HG02798 (cell line): ENCODE results near the gene FOXK2.
A peak's percentile ranks its signal among the peaks of the same experiment; 100 is the strongest.
"Not testable (repeated sequence)": the region's sequence is repeated elsewhere in the genome, so short reads cannot be mapped to it uniquely, and the experiment has no call there.

ENCODE experiments used
- ATAC-seq: cut with Tn5 transposase; IDR thresholded peaks from one replicate; pipeline ENCODE4 v1.9.1; 2021; ENCODE audit warnings: mild to moderate bottlenecking; ENCODE audit not compliant: unreplicated experiment, poor library complexity

FOXK2 gene

DNA sequence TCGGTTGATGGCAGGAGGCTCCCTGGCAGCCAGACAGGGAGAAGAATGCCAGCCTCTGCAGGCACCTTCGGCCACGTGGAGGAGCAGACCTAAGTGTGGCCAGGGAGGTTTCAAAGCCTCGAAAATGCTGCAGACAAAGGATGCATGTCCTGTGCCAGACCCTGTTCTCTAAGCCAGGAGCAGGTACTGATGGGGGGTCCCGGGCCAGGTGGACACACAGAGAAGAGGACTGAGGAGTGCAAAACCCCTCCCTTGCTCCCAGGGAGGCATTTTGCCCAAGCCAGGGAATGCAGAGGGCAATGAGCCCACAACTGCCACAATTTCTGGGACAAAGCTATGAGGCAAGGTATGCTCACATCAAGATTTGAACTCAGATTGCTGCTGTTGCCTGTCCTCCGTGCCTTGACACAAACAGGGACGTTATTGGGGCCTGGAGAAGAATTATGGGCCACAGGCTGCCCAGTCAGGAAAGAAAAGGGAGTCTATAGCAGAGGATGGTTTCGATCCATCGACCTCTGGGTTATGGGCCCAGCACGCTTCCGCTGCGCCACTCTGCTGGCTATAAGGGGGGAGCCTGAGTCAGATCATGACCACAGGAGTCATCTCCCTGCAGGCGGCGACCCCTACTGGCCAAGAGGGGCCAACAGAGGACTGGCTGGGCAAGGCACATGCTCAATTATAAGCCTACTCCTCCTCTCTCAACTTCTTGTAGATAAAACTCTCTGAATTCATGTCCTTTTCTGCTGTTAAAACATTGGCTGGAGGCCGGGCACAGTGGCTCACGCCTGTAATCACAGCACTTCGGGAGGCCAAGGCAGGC is 25.1 kb upstream of the FOXK2 start:
- ATAC-seq = peak; percentile 55

DNA sequence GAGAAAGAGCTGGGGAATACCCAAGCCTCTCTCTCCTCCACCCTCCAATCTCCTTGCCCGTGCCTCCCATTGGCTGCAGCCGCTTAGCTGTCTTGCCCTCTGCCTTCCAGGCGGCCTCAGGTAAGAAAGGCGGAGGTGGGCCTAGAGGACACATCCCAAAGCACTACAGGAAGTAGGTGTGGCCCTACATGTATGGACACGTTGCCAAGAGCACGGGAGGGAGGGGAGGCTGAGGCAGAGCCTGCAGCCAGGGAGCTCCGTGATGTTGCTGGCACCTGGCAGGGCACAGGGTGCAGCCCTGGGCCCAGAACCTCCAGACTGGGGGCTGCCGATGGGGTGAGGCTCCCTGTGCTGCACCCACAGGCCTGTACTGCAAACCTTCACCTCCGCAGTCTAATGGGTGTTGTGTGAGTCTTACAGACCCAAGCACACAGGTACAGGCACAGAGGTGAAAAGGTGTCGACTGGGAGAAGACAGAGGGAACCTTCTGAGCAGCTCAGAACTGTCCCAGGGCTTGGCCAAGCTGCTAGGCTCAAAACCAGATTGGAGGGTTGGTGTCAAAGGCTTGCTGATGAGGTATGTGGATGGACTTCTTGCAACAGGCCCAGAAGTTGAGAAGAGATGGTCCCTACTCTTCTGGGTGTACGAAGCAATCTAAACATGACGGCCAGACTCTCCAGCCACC is 23.5 kb upstream of the FOXK2 start:
- ATAC-seq = no peak

DNA sequence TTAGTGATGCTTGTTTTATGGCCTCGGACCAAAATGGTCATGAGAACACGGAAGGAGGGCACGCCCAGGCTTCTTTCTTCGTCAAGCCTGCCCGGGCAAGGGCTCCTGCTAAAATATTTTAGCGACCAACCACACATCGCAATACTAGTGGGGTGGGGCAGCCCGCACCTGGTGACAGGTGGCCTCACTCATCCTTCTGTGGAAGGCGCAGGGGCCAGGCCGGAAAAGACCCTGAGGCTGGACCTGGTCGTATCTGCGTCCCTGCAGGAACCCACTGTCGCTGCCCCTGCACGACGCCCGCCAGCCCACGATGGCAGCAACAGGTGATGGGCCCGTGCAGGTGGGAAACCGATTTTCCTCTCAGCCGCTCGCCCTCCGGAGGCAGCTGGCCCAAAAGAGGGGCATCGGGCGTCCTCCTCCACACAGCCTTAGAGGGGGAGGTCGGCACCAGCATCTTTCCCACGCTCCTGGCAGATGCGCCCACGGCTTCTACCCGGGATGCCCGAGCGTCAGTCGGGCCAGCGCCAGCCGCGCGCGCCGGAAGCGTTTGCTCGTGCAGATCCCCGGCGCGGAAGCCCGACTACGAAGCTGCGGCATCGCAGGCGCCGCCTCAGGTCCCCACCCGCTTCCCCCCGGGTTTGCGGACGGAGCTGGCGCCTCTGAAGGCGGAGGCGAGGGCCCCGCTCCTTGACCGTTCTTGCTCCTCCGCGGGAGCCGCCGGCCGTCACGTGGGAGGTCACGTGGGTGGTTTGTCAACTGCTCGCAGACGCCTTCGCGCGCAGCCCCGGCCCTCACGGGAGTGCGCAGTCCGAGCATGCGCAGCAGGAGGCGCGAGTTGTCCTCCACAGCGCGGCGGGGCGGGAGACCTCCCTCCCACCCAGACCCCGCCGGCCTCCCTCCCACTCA is 22.8 kb upstream of the FOXK2 start:
- ATAC-seq = peak; percentile 72

DNA sequence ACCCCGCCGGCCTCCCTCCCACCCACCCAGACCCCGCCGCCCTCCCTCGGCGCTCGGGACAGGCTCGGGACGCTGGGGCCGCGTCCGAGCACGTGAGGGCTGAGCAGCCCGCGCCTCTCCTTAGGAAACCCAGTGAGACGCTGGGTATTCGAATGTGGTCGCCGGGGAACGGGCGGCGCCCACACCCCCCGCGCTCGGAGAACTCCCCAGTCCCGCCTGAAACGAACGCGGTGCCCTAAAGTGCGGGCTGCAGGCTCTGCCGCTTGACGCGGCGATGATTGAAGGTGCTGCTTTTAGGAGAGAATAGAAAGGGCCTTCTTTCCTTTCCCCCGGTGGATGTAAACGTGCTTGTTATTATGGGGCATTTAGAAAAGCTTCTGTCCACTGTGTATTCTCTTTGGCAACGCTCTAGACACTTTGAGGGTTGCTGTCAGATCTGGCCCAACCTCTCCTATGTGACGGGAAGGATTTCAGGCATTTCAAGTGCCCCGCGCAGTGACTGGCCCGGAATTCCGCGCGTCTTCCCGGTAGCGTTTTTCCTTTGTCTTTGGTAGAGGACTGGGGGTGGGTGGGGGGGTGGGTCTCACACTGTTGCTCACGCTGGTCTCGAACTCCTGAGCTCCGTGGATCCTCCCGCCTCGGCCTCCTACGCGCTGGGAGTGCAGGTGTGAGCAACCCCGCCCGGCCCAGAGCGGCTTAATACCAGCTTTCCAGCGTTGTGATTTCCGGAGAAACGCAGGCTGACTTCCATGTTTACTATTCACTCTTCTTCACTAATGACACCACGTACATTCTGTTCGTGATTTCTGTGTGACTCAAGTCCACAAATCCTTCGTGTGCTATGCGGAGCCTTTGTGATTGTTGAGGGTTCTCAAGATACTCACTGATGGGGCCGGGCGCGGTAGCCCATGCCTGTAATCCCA is 21.8 kb upstream of the FOXK2 start:
- peak; percentile 4 for ATAC-seq

DNA sequence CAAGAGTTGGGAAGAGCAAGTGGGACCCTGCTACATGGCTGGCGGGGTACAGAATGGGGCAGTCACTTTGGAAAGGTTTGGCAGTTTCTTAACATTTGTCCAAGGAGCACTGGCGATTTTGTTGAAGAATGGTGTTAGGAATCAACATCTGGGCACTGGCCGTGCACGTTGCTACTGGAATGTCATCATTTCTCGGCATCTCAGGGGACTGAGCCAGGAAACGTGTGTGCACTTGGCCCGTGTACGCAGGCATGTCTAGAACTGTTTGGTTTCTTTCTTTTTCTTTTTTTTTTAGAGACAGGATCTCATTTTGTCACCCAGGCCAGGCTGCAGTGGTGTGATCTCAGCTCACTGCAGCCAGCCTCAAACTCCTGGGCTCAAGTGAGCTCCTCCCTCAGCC is 17.3 kb upstream of the FOXK2 start:
- no peak for ATAC-seq

DNA sequence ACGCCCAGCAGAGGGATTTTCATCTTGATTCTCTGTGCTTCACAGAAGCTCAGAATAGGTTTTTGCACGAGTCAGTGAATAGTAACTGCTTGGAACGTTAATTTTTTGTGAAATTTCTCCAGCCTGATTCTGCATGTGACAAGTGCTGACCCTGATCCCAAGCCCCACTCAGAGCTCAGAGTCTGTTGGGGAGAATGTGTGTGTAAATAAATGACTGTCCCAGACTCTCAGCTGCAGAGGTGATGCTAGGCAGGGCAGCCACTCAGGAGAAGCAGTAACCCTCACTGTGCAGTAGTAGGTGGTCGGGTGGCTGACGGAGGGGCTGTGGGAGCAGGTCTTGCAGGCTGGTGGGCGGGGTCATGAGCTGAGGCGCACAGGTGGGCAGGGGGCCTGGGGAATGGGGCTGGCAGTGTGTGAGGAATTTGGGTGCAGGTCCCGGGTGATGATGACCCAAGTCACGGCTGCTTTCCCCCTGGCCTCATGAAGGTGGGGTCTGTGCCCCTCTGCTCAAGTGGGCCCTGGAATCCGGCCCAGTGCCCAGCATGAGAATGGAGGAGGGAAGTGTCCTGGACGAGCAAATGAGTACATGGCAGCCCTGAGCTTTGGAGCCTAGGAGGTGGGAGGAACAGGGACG is 16.3 kb upstream of the FOXK2 start:
- no peak for ATAC-seq

DNA sequence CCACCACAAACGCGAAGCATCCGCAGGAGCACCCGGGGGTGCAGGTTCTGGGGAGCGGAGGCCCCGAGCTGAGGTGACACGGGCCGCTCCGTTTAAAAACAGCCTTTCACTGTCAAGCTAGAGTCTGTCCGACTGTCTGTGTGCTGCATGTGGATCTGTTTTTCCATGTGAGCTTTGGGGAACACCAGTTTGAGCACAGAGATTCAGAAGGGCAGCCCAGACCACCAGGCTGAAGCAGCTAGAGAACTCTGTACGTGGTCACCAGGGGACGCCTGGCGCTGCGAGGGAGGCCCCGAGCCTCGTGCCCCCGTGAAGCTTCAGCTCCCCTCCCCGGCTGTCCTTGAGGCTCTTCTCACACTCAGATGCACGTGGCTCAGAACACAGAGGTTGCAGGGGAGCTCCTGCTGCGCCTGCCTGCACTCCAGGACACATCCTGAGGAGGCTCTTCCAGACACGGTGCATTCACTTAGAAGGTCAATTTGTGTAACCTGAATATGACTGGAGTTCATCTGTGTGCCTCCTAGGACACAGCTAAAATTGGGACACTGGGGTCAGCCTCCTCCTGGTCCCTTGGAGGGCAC is 15.7 kb upstream of the FOXK2 start:
- ATAC-seq = no peak

DNA sequence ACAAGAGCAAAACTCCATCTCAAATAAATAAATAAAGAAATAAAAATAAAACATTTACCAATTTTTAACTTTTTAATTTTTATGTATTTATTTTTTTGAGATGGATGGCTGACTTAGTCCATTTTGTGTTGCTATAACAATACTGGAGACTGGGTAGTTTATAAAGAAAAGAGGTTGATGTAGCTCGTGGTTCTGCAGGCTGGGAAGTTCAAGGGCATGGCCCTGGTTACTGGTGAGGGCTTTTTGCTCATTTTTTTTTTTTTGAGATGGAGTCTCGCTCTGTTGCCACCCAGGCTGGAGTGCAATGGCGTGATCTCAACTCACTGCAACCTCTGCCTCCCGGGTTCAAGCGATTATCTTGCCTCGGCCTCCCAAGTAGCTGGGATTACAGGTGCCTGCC is 14.2 kb upstream of the FOXK2 start:
- no peak for ATAC-seq

DNA sequence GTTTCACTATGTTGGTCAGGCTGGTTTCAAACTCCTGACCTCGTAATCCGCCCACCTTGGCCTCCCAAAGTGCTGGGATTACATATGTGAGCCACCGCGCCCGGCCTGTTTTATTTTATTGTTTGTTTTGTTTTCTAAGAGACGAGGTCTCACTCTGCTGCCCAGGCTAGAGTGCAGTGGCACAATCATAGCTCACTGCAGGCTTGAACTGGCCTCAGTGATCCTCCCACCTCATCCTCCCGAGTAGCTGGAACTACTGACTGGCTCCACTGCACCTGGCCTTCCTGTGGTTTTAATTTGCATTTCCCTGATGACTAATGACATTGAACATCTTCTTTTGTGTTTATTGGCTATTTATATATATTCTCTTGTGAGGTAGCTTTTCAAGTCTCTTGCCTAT is 13.1 kb upstream of the FOXK2 start:
- ATAC-seq = peak; percentile 94

DNA sequence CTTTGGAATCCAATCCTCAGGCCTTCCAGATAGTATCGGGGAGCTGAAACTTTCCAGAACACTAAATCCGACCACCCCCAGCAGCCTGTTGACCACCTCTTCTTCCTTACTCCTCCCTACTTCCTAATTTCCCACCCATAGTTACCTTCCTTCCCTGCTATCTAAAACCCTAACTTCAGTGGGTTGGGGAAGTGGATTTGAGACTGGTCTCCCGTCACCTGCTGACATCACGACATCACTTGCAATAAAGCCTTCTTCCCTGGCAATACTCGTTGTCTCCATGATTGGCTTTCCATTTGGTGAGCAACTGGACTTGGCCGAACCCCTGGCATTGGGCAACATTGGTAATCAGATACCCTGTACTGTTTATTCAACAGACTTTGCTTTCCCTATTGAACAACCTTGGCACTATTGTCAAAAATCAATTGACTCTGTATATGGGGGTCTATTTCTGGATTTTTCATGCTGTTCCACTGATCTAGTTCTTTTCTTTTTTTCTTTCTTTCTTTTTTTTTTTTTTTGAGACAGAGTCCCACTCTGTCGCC is 11.8 kb upstream of the FOXK2 start:
- ATAC-seq = no peak

DNA sequence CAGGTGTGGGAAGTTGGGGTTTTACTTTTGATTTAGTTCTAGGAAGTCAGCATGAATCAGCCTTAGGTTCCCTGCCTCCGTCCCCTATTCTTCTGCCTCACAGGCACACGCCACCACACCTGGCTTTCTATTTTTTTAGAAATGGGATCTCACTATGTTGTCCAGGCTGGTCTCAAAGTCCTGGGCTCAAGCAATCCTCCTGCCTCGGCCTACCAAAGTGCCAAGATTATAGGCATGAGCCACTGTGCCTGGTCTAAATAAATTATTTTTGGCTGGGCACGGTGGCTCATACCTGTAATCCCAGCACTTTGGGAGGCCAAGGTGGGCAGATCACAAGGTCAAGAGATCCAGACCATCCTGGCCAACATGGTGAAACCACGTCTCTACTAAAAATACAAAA is 7.9 kb upstream of the FOXK2 start:
- not testable (repeated sequence) for ATAC-seq

DNA sequence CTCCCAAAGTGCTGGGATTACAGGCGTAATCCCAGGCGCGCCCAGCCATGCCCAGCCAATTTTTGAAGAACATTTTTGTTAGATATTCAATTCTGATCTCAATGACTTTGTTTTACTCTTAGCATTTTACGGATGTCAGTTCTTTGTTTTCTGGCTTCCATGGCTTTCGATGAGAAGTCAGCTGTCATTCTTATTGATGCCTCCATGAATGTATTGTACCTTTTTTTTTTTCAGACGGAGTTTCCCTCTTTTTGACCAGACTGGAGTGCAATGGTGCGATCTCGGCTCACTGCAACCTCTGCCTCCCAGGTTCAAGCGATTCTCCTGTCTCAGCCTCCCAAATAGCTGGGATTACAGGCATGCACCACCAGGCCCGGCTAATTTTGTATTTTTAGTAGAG is 5.7 kb upstream of the FOXK2 start:
- not testable (repeated sequence) for ATAC-seq

DNA sequence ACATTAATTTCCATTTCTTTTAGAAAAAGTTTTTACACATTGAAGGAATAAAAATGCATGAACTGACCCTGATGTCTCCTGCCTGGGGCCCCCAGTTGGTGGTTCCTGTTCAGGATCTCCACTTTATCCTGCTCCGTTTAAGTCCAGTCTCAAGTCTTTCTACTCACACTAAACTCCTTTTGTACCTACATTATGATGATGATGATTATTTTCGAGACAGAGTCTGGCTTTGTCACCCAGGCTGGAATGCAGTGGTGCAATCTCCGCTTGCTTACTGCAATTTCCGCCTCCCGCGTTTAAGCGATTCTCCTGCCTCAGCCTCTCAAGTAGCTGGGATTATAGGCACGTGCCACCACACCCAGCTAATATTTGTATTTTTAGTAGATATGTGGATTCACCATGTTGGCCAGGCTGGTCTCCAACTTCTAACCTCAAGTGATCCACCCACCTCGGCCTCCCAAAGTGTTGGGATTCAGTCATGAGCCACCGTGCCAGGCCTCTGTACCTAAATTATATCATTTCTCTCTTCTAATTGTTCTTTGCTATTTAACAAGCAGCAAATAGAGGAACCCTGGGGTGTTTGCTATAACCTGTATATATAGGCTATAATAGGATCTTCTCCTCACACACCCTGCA is 2.2 kb upstream of the FOXK2 start:
- ATAC-seq = no peak

DNA sequence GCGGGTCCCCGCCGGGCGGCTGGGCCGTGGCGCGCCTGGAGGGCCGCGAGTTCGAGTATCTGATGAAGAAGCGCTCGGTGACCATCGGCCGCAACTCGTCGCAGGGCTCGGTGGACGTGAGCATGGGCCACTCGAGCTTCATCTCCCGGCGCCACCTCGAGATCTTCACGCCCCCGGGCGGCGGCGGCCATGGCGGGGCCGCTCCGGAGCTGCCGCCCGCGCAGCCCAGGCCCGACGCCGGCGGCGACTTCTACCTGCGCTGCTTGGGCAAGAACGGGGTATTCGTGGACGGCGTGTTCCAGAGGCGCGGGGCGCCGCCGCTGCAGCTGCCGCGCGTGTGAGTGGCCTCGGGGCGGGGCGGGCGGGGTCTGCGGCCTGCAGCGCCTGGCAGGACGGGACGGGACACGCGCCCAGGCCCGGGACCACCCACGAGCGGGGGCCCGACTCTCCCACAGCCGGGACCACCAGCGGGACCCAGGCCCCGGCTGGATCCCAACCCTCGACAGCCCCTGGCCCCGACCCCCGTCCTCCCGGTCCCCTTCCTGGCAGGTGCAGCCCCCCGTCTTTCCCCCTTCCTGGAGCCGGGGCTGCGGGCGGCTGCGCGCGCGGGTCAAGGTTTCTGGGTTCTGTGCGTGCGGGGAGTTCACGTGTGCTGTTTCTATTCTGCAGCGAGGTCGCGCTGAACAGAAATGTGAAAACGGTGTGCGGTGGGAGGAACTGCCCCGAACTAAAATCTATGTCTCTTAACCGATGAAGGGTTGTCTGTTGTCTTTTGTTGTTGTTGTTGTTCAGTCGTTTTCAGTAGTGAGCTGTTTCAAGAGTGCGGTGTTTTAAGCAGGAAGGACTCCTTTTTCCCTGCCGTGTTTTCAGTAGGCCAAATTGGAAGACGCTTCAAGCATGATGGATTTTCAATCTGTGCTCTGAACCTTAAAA is 705 bp downstream of the FOXK2 start:
- ATAC-seq = peak; percentile 5

DNA sequence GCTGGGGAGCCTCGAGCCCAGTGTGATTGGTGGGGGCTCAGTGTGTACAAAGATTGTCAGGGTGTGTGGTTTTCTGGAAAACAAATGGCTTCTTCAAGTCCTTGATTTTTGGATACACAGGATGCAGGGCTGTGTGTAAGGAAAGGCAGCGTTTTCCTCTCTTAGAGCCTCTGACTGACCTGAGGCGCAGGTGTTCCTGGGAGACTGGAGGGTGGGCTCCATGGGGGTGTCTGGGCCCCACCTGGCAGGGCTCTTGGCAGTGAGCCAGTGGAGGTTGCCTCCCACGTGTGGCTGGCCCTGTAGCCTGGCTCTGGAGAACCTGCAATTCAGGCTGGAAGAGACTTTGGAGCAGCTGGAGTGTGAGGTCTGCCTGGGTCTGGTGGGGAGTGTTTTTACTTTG is 5.0 kb downstream of the FOXK2 start:
- ATAC-seq = no peak

DNA sequence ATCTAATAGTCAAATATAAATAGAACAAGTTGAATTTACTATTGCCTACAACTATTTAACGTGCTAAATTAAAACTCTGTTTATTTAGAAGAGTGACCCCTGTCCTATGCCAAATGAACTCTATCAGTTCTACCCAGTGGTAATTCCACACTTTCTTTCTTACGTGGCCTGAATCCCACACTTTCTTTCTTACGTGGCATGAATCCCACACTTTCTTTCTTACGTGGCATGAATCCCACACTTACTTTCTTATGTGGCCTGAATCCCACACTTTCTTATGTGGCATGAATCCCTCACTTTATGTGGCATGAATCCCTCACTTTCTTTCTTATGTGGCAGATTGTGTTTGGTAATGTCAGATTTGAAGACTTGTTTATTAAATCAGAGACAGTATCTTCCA is 6.2 kb downstream of the FOXK2 start:
- ATAC-seq = no peak

DNA sequence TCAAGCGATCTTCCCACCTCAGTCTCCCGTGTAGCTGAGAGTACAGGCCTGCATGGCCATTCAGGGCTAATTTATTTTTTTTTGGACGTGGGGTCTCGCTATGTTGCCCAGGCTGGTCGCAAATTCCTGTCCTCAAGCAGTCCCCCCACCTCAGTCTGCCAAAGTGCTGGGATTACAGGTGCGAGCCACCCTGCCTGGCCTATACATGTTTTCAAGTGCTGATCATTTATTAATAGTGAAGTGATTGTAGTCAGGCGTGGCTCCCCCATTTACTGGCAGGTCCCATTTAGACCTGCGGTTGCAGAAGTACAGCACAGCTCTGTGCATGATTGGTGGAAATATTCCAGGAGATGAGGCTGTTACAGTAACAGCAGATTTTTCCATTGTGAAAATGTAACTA is 8.4 kb downstream of the FOXK2 start:
- ATAC-seq = no peak
